Right forelimb (tissue), 1 donor: Measurements from ENCODE around the gene RPP14.

Source experiments
- DNase-seq: peaks from one replicate; pipeline ENCODE4 v3.0.0-alpha.2; 2018

RPP14 gene

GRCh38 chr3:58292866-58293265 lies 13.2 kb upstream of the RPP14 start:
- DNase-seq, result no peak

- DNase-seq, result no peak
Measured at GRCh38 chr3:58293516-58293915, 12.5 kb upstream of the RPP14 start.

GRCh38 chr3:58296269-58296668 lies 9.8 kb upstream of the RPP14 start:
- no peak for DNase-seq

GRCh38 chr3:58296843-58297242 lies 9.2 kb upstream of the RPP14 start:
- DNase-seq, result no peak

- no peak for DNase-seq
Measured at GRCh38 chr3:58298190-58298589, 7.9 kb upstream of the RPP14 start.

- no peak for DNase-seq
Measured at GRCh38 chr3:58299075-58299474, 7.0 kb upstream of the RPP14 start.

- DNase-seq, result no peak
Measured at GRCh38 chr3:58299839-58300516, 6.1 kb upstream of the RPP14 start.

GRCh38 chr3:58307639-58308215 lies 1.7 kb downstream of the RPP14 start:
- no peak for DNase-seq

GRCh38 chr3:58308728-58309127 lies 2.7 kb downstream of the RPP14 start:
- no peak for DNase-seq

GRCh38 chr3:58317811-58318210 lies 11.8 kb downstream of the RPP14 start:
- no peak for DNase-seq

- no peak for DNase-seq
Measured at GRCh38 chr3:58321791-58322190, 15.7 kb downstream of the RPP14 start.

- no peak for DNase-seq
Measured at GRCh38 chr3:58322793-58323192, 16.7 kb downstream of the RPP14 start.

- DNase-seq, result no peak
Measured at GRCh38 chr3:58323529-58324390, 17.7 kb downstream of the RPP14 start.

GRCh38 chr3:58324391-58325390 lies 18.6 kb downstream of the RPP14 start:
- no peak for DNase-seq

- no peak for DNase-seq
Measured at GRCh38 chr3:58325525-58325992, 19.5 kb downstream of the RPP14 start.

- DNase-seq, result no peak
Measured at GRCh38 chr3:58326267-58326900, 20.3 kb downstream of the RPP14 start.

GRCh38 chr3:58329150-58329921 lies 23.3 kb downstream of the RPP14 start:
- no peak for DNase-seq

- DNase-seq, result no peak
Measured at GRCh38 chr3:58329922-58330413, 23.9 kb downstream of the RPP14 start.

GRCh38 chr3:58331593-58332152 lies 25.6 kb downstream of the RPP14 start:
- DNase-seq, result no peak

GRCh38 chr3:58332575-58333188 lies 26.6 kb downstream of the RPP14 start, which contains the start of gene PXK:
PXK (plus strand) TSS chr3:58332892; CDS start chr3:58332989, 97 bp downstream.
- peak; percentile 89 for DNase-seq
